ENCODE measurements around the gene FKRP.

Gene FKRP

DNA sequence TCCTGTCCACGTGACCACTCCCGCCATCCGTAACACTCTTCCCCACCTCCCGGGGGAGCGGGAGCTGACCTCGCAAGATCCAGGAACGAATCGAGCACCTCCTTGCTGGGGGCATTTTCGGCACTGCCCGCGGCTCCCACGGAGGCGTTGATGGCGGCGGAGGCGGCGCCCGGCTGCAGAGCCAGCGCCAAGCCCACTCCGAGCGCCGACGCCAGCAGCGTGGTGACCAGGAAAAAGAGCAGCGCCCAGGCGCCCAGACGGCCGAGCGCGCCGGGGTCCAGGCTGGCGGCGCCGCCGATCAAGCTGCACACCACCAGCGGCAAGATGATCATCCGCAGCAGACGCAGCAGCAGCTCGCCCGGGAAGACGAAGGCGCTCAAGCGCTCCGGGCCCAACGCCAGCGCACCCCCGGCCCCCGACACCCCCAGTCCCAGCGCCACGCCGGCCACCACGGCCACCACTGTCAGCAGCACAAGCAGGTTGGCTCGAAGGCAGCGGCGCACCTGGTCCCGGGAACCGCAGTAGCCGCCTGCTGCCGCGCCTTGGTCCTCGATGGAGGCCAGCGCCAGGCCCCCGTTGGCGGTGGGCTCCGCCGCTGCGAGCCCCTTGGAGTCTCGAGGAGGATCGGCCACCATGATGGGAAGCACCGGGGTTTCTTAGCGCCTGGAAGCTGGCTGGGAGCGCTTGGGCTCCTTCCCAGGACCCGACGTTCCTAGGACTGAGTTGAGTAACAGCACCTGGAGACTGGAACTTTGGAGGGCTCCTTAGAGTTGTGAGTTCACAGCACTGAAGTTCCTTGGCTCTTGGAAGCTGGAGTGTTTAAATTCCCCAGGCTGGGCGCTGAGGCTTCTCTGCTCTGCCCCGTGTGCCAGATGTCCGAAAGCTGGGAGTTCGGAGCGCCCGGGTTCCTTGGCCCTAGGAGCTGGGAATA lies 41.7 kb downstream of the FKRP start:
- TF ChIP-seq, protein P1, sequence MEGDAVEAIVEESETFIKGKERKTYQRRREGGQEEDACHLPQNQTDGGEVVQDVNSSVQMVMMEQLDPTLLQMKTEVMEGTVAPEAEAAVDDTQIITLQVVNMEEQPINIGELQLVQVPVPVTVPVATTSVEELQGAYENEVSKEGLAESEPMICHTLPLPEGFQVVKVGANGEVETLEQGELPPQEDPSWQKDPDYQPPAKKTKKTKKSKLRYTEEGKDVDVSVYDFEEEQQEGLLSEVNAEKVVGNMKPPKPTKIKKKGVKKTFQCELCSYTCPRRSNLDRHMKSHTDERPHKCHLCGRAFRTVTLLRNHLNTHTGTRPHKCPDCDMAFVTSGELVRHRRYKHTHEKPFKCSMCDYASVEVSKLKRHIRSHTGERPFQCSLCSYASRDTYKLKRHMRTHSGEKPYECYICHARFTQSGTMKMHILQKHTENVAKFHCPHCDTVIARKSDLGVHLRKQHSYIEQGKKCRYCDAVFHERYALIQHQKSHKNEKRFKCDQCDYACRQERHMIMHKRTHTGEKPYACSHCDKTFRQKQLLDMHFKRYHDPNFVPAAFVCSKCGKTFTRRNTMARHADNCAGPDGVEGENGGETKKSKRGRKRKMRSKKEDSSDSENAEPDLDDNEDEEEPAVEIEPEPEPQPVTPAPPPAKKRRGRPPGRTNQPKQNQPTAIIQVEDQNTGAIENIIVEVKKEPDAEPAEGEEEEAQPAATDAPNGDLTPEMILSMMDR (IDR thresholded peaks at IDR 0.05; ENCODE audit: low read length), result no peak
- TF ChIP-seq EZH2phosphoT487 (IDR thresholded peaks at IDR 0.05; ENCODE audit: low read length) (no peak), EZH2 (optimal IDR thresholded peaks at IDR 0.05; ENCODE audit: low read depth, low read length) (no peak)
- H4K20me1 ChIP-seq (ENCODE audit: insufficient read depth, low read length), result peaks cover 11% of the 10 kb centered on the region
- H3K79me2 ChIP-seq (ENCODE audit: low read length), result peaks cover 58% of the 10 kb centered on the region
- no peak overlapping the region for H2AFZ ChIP-seq (ENCODE audit: low read length)
- H3K27me3 ChIP-seq (replicated peaks; ENCODE audit: insufficient read depth, low read length), result no peaks in the 10 kb centered on the region
- H3K9ac ChIP-seq (ENCODE audit: low read length), result peak overlapping the region; percentile 97
- H3K9me3 ChIP-seq (replicated peaks; ENCODE audit: insufficient read depth, low read length), result no peaks in the 10 kb centered on the region
- peak overlapping the region; percentile 95 for H3K4me3 ChIP-seq (ENCODE audit: low read length)
- DNase-seq, result peak; percentile 31
- H3F3A ChIP-seq (ENCODE audit: insufficient read depth, low read length), result peaks cover 36% of the 10 kb centered on the region
- H3K36me3 ChIP-seq (replicated peaks; ENCODE audit: insufficient read depth, low read length), result peaks cover 17% of the 10 kb centered on the region; the same call in 1 of the 2 replicates
- peak overlapping the region; percentile 89 for H3K27ac ChIP-seq (ENCODE audit: low read length)
- H3K9me2 ChIP-seq (replicated peaks; ENCODE audit: insufficient read depth, low read length), result no peaks in the 10 kb centered on the region
- H3K4me1 ChIP-seq (ENCODE audit: low read length), result peaks cover 11% of the 10 kb centered on the region; the same call in 1 of the 2 replicates
- H3K4me2 ChIP-seq (ENCODE audit: low read depth, low read length), result peak overlapping the region; percentile 87

DNA sequence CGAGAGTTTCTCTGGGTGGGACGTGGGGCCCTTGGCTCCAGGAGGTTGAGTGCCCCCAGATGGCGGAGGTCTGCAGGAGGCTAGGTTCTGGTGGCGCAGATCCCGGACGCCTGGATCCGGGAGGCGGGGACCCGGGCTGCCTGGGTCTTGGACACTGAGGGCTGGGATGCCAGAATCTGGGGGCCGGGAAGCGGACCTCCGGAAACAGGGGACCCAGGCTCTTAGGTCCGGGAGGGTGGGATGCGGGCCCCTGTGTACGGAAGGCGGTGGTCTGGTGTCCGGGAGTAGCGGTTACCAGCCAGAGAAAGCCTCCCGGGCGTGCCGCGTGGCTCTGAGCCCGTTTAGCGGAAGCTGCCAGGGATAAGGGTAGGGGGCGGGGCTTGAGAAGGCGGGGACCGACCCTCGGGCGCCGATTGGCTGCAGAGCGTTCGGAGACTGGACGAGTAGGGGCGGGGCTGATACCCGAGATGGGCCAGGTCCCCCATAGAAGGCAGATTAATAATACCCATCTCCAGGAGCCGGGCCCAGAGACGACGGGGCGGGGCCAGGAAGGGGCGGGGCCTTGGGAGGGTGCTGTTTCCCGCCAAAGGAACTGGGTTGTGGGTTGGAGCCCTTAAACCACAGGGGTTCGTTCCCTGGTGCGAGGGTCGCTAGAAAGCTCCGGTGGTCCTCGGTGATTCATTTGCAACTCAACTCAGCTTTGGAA lies 42.6 kb downstream of the FKRP start, which contains the start of gene SLC1A5:
Gene SLC1A5, minus strand, starts transcription at position 333 of the 706 bp plus-strand sequence. CDS start 629 bp downstream, outside the sequence.
- Histone ChIP-seq H3K79me2 (ENCODE audit: low read length) (peaks cover 50% of the 10 kb centered on the region), H2AFZ (ENCODE audit: low read length) (peak within 1 kb of the TSS; percentile 47; the same call in 1 of the 2 replicates), H3K4me3 (ENCODE audit: low read length) (peak within 1 kb of the TSS; percentile 95), H3K4me1 (ENCODE audit: low read length) (peaks cover 11% of the 10 kb centered on the region; the same call in 1 of the 2 replicates), H4K20me1 (ENCODE audit: insufficient read depth, low read length) (peaks cover 7% of the 10 kb centered on the region; the same call in 1 of the 2 replicates), H3K9me2 (replicated peaks; ENCODE audit: insufficient read depth, low read length) (no peaks in the 10 kb centered on the region), H3K9ac (ENCODE audit: low read length) (peak within 1 kb of the TSS; percentile 97), H3K9me3 (replicated peaks; ENCODE audit: insufficient read depth, low read length) (no peaks in the 10 kb centered on the region), H3K27ac (ENCODE audit: low read length) (peak within 1 kb of the TSS; percentile 89), H3K36me3 (replicated peaks; ENCODE audit: insufficient read depth, low read length) (peaks cover 10% of the 10 kb centered on the region; the same call in 1 of the 2 replicates), H3K4me2 (ENCODE audit: low read depth, low read length) (peak within 1 kb of the TSS; percentile 87), H3F3A (ENCODE audit: insufficient read depth, low read length) (peaks cover 36% of the 10 kb centered on the region), H3K27me3 (replicated peaks; ENCODE audit: insufficient read depth, low read length) (no peaks in the 10 kb centered on the region)
- TF ChIP-seq, protein P1 (IDR thresholded peaks at IDR 0.05; ENCODE audit: low read length), result no peak
- TF ChIP-seq EZH2phosphoT487 (IDR thresholded peaks at IDR 0.05; ENCODE audit: low read length) (no peak), EZH2 (optimal IDR thresholded peaks at IDR 0.05; ENCODE audit: low read depth, low read length) (no peak)
- peak; percentile 98 for DNase-seq

DNA sequence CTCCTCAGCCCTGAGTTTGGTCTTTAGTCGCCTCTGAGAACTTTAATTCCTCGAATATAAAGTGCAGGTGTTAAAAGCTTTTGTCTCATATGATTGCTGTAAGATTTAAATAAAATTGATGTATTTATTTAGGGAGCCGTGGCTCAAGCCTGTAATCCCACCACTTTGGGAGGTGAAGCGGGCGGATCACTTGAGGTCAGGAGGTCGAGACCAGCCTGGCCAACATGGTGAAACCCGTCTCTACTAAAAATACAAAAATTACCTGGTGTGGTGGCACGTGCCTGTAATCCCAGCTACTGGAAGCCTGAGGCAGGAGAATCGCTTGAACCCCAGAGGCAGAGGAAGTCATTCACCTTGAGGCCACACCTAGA lies 43.1 kb downstream of the FKRP start:
- Histone ChIP-seq H3K27me3 (replicated peaks; ENCODE audit: insufficient read depth, low read length) (no peaks in the 10 kb centered on the region), H3K9me2 (replicated peaks; ENCODE audit: insufficient read depth, low read length) (no peaks in the 10 kb centered on the region), H3K4me3 (ENCODE audit: low read length) (no peak overlapping the region), H2AFZ (ENCODE audit: low read length) (peak overlapping the region; percentile 47; the same call in 1 of the 2 replicates), H3F3A (ENCODE audit: insufficient read depth, low read length) (peaks cover 36% of the 10 kb centered on the region), H3K4me1 (ENCODE audit: low read length) (peaks cover 6% of the 10 kb centered on the region; the same call in 1 of the 2 replicates), H3K36me3 (replicated peaks; ENCODE audit: insufficient read depth, low read length) (0 out of 2 replicates have a peak, but pooled peaks cover 4% of the 10 kb centered on the region), H3K27ac (ENCODE audit: low read length) (no peak overlapping the region), H3K9ac (ENCODE audit: low read length) (no peak overlapping the region), H3K79me2 (ENCODE audit: low read length) (peaks cover 45% of the 10 kb centered on the region), H3K4me2 (ENCODE audit: low read depth, low read length) (peak overlapping the region; percentile 42; the same call in 1 of the 2 replicates), H3K9me3 (replicated peaks; ENCODE audit: insufficient read depth, low read length) (no peaks in the 10 kb centered on the region), H4K20me1 (ENCODE audit: insufficient read depth, low read length) (peaks cover 6% of the 10 kb centered on the region; the same call in 1 of the 2 replicates)
- DNase-seq, result no peak
- TF ChIP-seq, protein P1 (IDR thresholded peaks at IDR 0.05; ENCODE audit: low read length), result no peak
- TF ChIP-seq EZH2 (optimal IDR thresholded peaks at IDR 0.05; ENCODE audit: low read depth, low read length), result no peak
- no peak for TF ChIP-seq EZH2phosphoT487 (IDR thresholded peaks at IDR 0.05; ENCODE audit: low read length)

Data from MM.1S (cell line).